SIG-M5 treated with dmso at 0.1 percent for 504 hours (cell line): Measurements from ENCODE around the gene UPF3A.
"Not testable (repeated sequence)": the region's sequence is repeated elsewhere in the genome, so short reads cannot be mapped to it uniquely, and the experiment has no call there.

Experiments used
- DNase-seq: peaks from one replicate; lab custom pipeline; 2025; ENCODE audit not compliant: unreplicated experiment; lab: John Stamatoyannopoulos, UW

UPF3A gene

GRCh38 chr13:114281351-114282040 is at the start of gene UPF3A:
TSS of gene UPF3A (plus strand) at chr13:114281601. CDS start at chr13:114281640, 39 bp downstream.
- DNase-seq, result peak; percentile 91

GRCh38 chr13:114231886-114232285 is 49.5 kb upstream of the UPF3A start:
- DNase-seq, result no peak

GRCh38 chr13:114234266-114234644 is 47.1 kb upstream of the UPF3A start:
- no peak for DNase-seq

GRCh38 chr13:114234645-114235421 is 46.6 kb upstream of the UPF3A start, which contains the start of gene CDC16:
TSS of gene CDC16 (plus strand) at chr13:114234897. CDS start at chr13:114235085, 188 bp downstream.
- peak; percentile 94 for DNase-seq

- DNase-seq, result no peak
Measured at GRCh38 chr13:114235697-114236096, 45.7 kb upstream of the UPF3A start.

GRCh38 chr13:114236227-114236626 is 45.2 kb upstream of the UPF3A start:
- DNase-seq, result no peak

GRCh38 chr13:114237415-114238112 is 43.8 kb upstream of the UPF3A start:
- DNase-seq, result no peak

- DNase-seq, result no peak
Measured at GRCh38 chr13:114241918-114242317, 39.5 kb upstream of the UPF3A start.

- no peak for DNase-seq
Measured at GRCh38 chr13:114243971-114244370, 37.4 kb upstream of the UPF3A start.

- no peak for DNase-seq
Measured at GRCh38 chr13:114244637-114245036, 36.8 kb upstream of the UPF3A start.

GRCh38 chr13:114248011-114248410 is 33.4 kb upstream of the UPF3A start:
- no peak for DNase-seq

GRCh38 chr13:114249077-114249476 is 32.3 kb upstream of the UPF3A start:
- DNase-seq, result no peak

- not testable (repeated sequence) for DNase-seq
Measured at GRCh38 chr13:114251639-114252440, 29.6 kb upstream of the UPF3A start.

- no peak for DNase-seq
Measured at GRCh38 chr13:114256547-114256946, 24.9 kb upstream of the UPF3A start.

- DNase-seq, result no peak
Measured at GRCh38 chr13:114257014-114257413, 24.4 kb upstream of the UPF3A start.

- DNase-seq, result no peak
Measured at GRCh38 chr13:114258589-114258988, 22.8 kb upstream of the UPF3A start.

- no peak for DNase-seq
Measured at GRCh38 chr13:114259374-114259773, 22.0 kb upstream of the UPF3A start.

- no peak for DNase-seq
Measured at GRCh38 chr13:114259974-114260373, 21.4 kb upstream of the UPF3A start.

GRCh38 chr13:114260814-114261213 is 20.6 kb upstream of the UPF3A start:
- DNase-seq, result no peak

- no peak for DNase-seq
Measured at GRCh38 chr13:114261328-114261965, 20.0 kb upstream of the UPF3A start.
